CD4-positive, alpha-beta T cell (primary cell): ENCODE measurements around the gene OFD1. TPM values are rescaled to one million over a fixed set of nuclear protein-coding genes. Genes with fewer than 3 reads are reported as not detected.

Source experiments
- ATAC-seq: fragments of 200-7000 bp; cut with Tn5 transposase; one replicate; pipeline ENCODE4 v1.10.0; 2022; ENCODE audit warnings: mild to moderate bottlenecking; ENCODE audit not compliant: poor library complexity
- CTCF ChIA-PET: fragments of 350-600 bp; sonication (Branson Sonifier 250); formaldehyde crosslinking; loops from one replicate; lab custom pipeline; 2021; ENCODE audit warnings: antibody characterized with exemption, inconsistent platforms; lab: Charles Lee
- POLR2A ChIA-PET: fragments of 350-600 bp; sonication (Branson Sonifier 250); formaldehyde crosslinking; loops from one replicate; lab custom pipeline; 2021; ENCODE audit warnings: antibody characterized with exemption, inconsistent platforms; lab: Charles Lee
- DNase-seq, 14 experiments: peaks; one replicate each; pipeline ENCODE4 v3.0.0-alpha.2; 2013 to 2020; ENCODE audit warnings: mixed read lengths in 2 of 14
- H3K27ac ChIP-seq, 2 donors: one replicate each; pipeline versions ENCODE4 v1.5.1 to v1.7.0; 2013; ENCODE audit warnings: low read length in 2 of 2, low read depth in 1 of 2, mild to moderate bottlenecking in 1 of 2
- H3K27me3 ChIP-seq, 2 experiments: 1 replicate in 1 of 2; 2 replicates in 1 of 2; pipeline versions ENCODE4 v1.6.1 to v1.7.0; 2013; ENCODE audit warnings: low read length in 2 of 2, control low read depth in 1 of 2, mild to moderate bottlenecking in 1 of 2, moderate library complexity in 1 of 2; ENCODE audit not compliant: insufficient read depth in 2 of 2, control insufficient read depth in 1 of 2
- H3K36me3 ChIP-seq: one replicate; pipeline ENCODE4 v1.6.1; 2013; ENCODE audit warnings: low read length, control low read depth; ENCODE audit not compliant: insufficient read depth
- H3K4me1 ChIP-seq: one replicate; pipeline ENCODE4 v1.6.1; 2013; ENCODE audit warnings: low read length, control low read depth; ENCODE audit not compliant: insufficient read depth
- H3K4me3 ChIP-seq: one replicate; pipeline ENCODE4 v1.5.1; 2013; ENCODE audit warnings: mild to moderate bottlenecking, low read length, moderate library complexity
- H3K9me3 ChIP-seq, 2 experiments: 1 replicate in 1 of 2; 2 replicates in 1 of 2; pipeline versions ENCODE4 v1.6.1 to v1.7.0; 2013; ENCODE audit warnings: low read length in 2 of 2, mild to moderate bottlenecking in 2 of 2, control low read depth in 1 of 2, moderate library complexity in 1 of 2; ENCODE audit not compliant: control insufficient read depth in 1 of 2, insufficient read depth in 1 of 2
- H3K27ac Mint-ChIP-seq: one replicate; pipeline ENCODE4 v1.8.0; 2020; ENCODE audit warnings: mixed read lengths
- H3K27me3 Mint-ChIP-seq: one replicate; pipeline ENCODE4 v1.8.0; 2021; ENCODE audit warnings: mixed read lengths
- H3K36me3 Mint-ChIP-seq: one replicate; pipeline ENCODE4 v1.8.0; 2021; ENCODE audit warnings: low read depth, mixed read lengths
- H3K4me1 Mint-ChIP-seq: one replicate; pipeline ENCODE4 v1.8.0; 2021; ENCODE audit warnings: low read depth, mixed read lengths
- H3K4me3 Mint-ChIP-seq: one replicate; pipeline ENCODE4 v1.8.0; 2020; ENCODE audit warnings: mild to moderate bottlenecking, mixed read lengths
- H3K9me3 Mint-ChIP-seq: one replicate; pipeline ENCODE4 v1.8.0; 2020; ENCODE audit warnings: mixed read lengths
- intact Hi-C, 2 experiments: fragments of 100-400 bp; cut with DNase I in 1 of 2; cut with micrococcal nuclease in 1 of 2; formaldehyde crosslinking; loops; one replicate each; pipeline versions ENCODE4 v1.15.1 to v1.9.0; 2023 to 2025; cut with DNase I, micrococcal nuclease
- total RNA-seq, 174 experiments: library from RNA in 2 of 174; stranded (reverse) in 2 of 174; gene quantifications; one replicate each; pipeline ENCODE4 v1.2.3 and lab custom pipeline; 2021 to 2026
- TF ChIP-seq, protein P1 (sequence below): fragments of 200-600 bp; IDR thresholded peaks from one replicate; pipeline ENCODE4 v1.8.0; 2022; ENCODE audit warnings: antibody characterized with exemption, mild to moderate bottlenecking

Gene OFD1
- total RNA-seq, 2 experiments from 2014 or later: 59.1 to 60.0 TPM

DNA sequence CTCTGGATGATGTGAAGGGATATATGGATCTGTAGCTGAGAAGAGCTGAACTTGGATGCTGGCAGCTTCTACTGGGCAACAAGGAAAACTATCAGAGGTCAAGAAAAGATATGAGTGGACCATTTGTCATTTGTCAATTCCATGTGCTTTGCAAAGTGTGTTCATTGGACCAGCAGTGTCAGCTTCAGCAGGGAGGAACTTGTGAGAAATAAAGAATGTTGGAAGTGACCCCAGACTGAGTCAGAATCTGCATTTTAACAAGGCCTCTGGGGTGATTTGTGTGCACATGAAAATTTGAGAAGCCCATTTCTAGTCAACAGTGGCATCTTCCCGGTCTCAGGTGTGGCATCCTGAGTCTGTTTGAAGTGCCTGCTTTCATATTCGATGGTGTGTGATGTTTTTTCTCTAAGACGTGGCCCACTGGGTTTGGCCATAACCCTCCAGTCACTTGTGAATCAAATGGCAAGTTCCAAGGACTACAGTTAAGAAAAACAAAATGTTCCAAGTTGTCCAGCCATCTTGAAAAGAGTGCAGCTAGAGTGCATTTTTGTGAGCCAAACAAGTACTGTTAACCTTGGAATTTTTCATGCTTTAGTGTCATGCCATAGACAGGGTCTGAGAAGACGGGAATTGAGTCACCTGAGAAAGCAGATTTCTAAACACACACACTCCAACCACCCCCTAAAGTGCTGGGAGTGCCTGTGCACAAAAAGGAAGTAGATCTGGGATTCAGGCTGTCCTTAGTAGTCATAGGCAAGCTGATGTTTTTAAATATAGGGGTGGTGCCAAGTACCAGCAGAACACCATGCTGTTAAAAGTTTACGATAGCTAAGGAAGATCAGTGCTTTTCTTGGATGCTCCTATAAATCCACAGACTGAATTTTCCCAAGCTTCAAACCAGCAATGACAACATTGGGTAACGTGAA is 55.9 kb downstream of the OFD1 start:
- Histone ChIP-seq H3K4me1 (no peaks in the 10 kb centered on the region), H3K27ac (no peak overlapping the region), H3K36me3 (no peaks in the 10 kb centered on the region), H3K9me3 (no peaks in the 10 kb centered on the region), H3K27me3 (no peaks in the 10 kb centered on the region), H3K4me3 (no peak overlapping the region)
- Mint-ChIP-seq H3K27ac (no peak overlapping the region), H3K36me3 (no peaks in the 10 kb centered on the region), H3K4me1 (no peaks in the 10 kb centered on the region), H3K9me3 (no peaks in the 10 kb centered on the region), H3K27me3 (no peaks in the 10 kb centered on the region), H3K4me3 (no peak overlapping the region)
- TF ChIP-seq, protein P1, sequence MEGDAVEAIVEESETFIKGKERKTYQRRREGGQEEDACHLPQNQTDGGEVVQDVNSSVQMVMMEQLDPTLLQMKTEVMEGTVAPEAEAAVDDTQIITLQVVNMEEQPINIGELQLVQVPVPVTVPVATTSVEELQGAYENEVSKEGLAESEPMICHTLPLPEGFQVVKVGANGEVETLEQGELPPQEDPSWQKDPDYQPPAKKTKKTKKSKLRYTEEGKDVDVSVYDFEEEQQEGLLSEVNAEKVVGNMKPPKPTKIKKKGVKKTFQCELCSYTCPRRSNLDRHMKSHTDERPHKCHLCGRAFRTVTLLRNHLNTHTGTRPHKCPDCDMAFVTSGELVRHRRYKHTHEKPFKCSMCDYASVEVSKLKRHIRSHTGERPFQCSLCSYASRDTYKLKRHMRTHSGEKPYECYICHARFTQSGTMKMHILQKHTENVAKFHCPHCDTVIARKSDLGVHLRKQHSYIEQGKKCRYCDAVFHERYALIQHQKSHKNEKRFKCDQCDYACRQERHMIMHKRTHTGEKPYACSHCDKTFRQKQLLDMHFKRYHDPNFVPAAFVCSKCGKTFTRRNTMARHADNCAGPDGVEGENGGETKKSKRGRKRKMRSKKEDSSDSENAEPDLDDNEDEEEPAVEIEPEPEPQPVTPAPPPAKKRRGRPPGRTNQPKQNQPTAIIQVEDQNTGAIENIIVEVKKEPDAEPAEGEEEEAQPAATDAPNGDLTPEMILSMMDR: no peak
- POLR2A ChIA-PET: no interaction called here
- ATAC-seq (no peak), DNase-seq (no peak)
- CTCF ChIA-PET: no interaction called here
- intact Hi-C loops: no loop called here

DNA sequence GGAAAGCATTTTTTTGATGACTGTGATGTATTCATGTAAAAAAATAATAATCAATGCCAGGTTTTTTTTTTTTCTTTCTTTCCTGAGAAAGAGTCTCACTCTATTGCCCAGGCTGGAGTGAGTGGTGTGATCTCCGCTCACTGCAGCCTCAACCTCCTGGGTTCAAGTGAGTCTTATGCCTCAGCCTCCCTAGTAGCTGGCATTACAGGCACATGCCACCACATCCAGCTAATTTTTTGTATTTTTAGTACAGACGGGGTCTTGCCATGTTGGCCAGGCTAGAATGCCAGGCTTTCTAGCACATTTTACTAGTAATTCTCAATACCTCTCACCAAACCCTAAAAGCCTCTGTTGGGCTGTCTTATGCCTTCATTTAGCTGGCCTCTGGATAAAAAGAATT is 56.6 kb downstream of the OFD1 start:
- ChIA-PET CTCF (no interaction called here), POLR2A (no interaction called here)
- Histone ChIP-seq H3K36me3 (no peaks in the 10 kb centered on the region), H3K9me3 (no peaks in the 10 kb centered on the region), H3K27ac (no peak overlapping the region), H3K27me3 (no peaks in the 10 kb centered on the region), H3K4me3 (no peak overlapping the region), H3K4me1 (no peaks in the 10 kb centered on the region)
- ATAC-seq (no peak), DNase-seq (no peak)
- no peaks in the 10 kb centered on the region for H3K4me1 Mint-ChIP-seq
- H3K36me3 Mint-ChIP-seq: no peaks in the 10 kb centered on the region
- H3K9me3 Mint-ChIP-seq: no peaks in the 10 kb centered on the region
- no peak overlapping the region for H3K4me3 Mint-ChIP-seq
- H3K27me3 Mint-ChIP-seq: no peaks in the 10 kb centered on the region
- no peak overlapping the region for H3K27ac Mint-ChIP-seq
- TF ChIP-seq, protein P1: no peak
- intact Hi-C loops: no loop called here

DNA sequence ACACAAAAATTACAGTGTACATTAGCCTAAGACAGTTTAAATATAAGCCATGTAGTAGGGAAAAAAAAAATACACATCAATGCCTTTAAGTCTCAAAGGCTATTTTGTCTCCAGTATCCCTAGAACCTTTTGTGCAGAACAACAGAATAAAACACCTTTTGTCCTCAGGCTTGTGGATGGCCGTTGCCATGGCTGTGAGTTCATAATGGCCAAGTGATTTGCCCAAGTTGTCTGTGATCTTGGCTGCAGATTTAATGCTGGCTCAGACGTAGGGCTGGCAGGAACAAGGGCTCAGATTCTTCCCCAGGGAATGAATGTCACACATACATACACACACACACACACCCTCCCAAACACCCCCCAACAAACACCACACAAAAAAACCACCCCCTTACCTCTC is 57.0 kb downstream of the OFD1 start:
- no peaks in the 10 kb centered on the region for H3K9me3 ChIP-seq
- ATAC-seq: no peak
- no peaks in the 10 kb centered on the region for H3K4me1 Mint-ChIP-seq
- no peak overlapping the region for H3K4me3 ChIP-seq
- no peaks in the 10 kb centered on the region for H3K27me3 Mint-ChIP-seq
- H3K27me3 ChIP-seq: no peaks in the 10 kb centered on the region
- no peaks in the 10 kb centered on the region for H3K36me3 ChIP-seq
- no peak for DNase-seq
- CTCF ChIA-PET: no interaction called here
- TF ChIP-seq, protein P1: no peak
- no peaks in the 10 kb centered on the region for H3K4me1 ChIP-seq
- H3K9me3 Mint-ChIP-seq: no peaks in the 10 kb centered on the region
- POLR2A ChIA-PET: no interaction called here
- H3K27ac ChIP-seq: no peak overlapping the region
- no peak overlapping the region for H3K27ac Mint-ChIP-seq
- no peak overlapping the region for H3K4me3 Mint-ChIP-seq
- intact Hi-C loops: no loop called here
- H3K36me3 Mint-ChIP-seq: no peaks in the 10 kb centered on the region
